AG04450 (cell line): Measurements from ENCODE around the gene ZFYVE28. TPM values are rescaled to one million over a fixed set of nuclear protein-coding genes. Genes with fewer than 3 reads are reported as not detected.

Experiments
- CTCF ChIA-PET: fragments of 300-600, 350-600 bp; formaldehyde crosslinking; extraction: SDS; loops from one replicate; lab custom pipeline; 2022; ENCODE audit warnings: antibody characterized with exemption, inconsistent platforms; lab: Charles Lee
- POLR2A ChIA-PET: fragments of 350-600 bp; formaldehyde crosslinking; extraction: SDS; loops from one replicate; lab custom pipeline; 2021; ENCODE audit warnings: antibody characterized with exemption, inconsistent platforms; lab: Yijun Ruan, JAX
- DNase-seq: peaks from one replicate; pipeline ENCODE4 v3.0.0-alpha.2; 2011; ENCODE audit warnings: low read depth, low spot score
- H3K27ac ChIP-seq: one replicate; pipeline ENCODE4 v1.5.1; 2012; ENCODE audit warnings: low read depth, low read length, control low read depth
- H3K27me3 ChIP-seq: one replicate; pipeline ENCODE4 v1.6.0; 2012; ENCODE audit warnings: low read length; ENCODE audit not compliant: control insufficient read depth, insufficient read depth
- H3K4me3 ChIP-seq: 2 replicates; pipeline ENCODE4 v1.5.1; 2011; ENCODE audit warnings: mild to moderate bottlenecking, low read depth, low read length, control low read depth
- H3K9me3 ChIP-seq: 2 replicates; pipeline ENCODE4 v1.5.1; 2012; ENCODE audit warnings: low read length; ENCODE audit not compliant: control insufficient read depth, insufficient read depth
- CTCF ChIP-seq: IDR thresholded peaks from 2 replicates; pipeline ENCODE4 v1.5.1; 2011; ENCODE audit warnings: low read depth, low read length, control low read depth, inconsistent platforms
- polyA plus RNA-seq: library from polyadenylated mRNA; depleted of rRNA; stranded (reverse); fragments of >200 nt; gene quantifications from 2 replicates; pipeline ENCODE4 v1.2.3, GENCODE V29; 2011

ZFYVE28 gene
- polyA plus RNA-seq, 1 experiment: 2.2 TPM

GRCh38 chr4:2393353-2394270, 24.8 kb downstream of the ZFYVE28 start:
- no peaks in the 10 kb centered on the region; the same call in 1 of the 2 replicates for H3K9me3 ChIP-seq
- ChIA-PET POLR2A (no interaction called here), CTCF (no interaction called here)
- no peak overlapping the region for H3K27ac ChIP-seq
- no peak overlapping the region for H3K4me3 ChIP-seq
- no peak for DNase-seq
- no peak for TF ChIP-seq CTCF
- H3K27me3 ChIP-seq: peaks cover 54% of the 10 kb centered on the region

- POLR2A ChIA-PET: interaction anchor here (0.7 kb wide), 1 partner anchor 129 kb away, joined by 3 read pairs; no protein-coding TSS in a partner anchor
- no peak for TF ChIP-seq CTCF
- DNase-seq: no peak
- Histone ChIP-seq H3K9me3 (no peaks in the 10 kb centered on the region; the same call in 1 of the 2 replicates), H3K27ac (no peak overlapping the region), H3K4me3 (no peak overlapping the region), H3K27me3 (peaks cover 65% of the 10 kb centered on the region)
- CTCF ChIA-PET: no interaction called here
Observed at GRCh38 chr4:2390784-2391421, 27.5 kb downstream of the ZFYVE28 start.

GRCh38 chr4:2390146-2390545, 28.3 kb downstream of the ZFYVE28 start:
- no peaks in the 10 kb centered on the region; the same call in 1 of the 2 replicates for H3K9me3 ChIP-seq

DNA sequence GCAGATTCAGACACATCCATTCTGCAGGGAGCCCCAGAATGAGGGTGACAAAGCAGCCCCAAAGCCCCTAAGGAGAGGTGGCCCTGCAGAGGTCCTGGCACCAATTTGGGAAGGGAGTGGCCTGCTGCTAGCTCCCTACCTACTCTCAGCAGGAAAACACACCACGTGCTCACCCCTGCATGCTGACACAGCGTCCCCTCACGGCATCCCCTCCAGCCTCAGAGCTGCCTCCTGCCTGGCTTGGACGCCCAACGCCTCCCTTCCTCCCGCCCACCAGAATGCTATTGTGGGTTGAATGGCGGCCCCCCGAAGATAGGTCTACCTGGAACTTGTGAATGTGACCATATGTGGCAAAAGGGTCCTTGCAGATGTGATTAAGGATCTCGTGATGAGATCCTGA, 28.8 kb downstream of the ZFYVE28 start:
- POLR2A ChIA-PET: no interaction called here

More at GRCh38 chr4:2390146-2390545, 28.3 kb downstream of the ZFYVE28 start:
- POLR2A ChIA-PET: no interaction called here
- Histone ChIP-seq H3K27me3 (peaks cover 65% of the 10 kb centered on the region), H3K4me3 (no peak overlapping the region), H3K27ac (no peak overlapping the region)
- no peak for DNase-seq
- TF ChIP-seq CTCF: no peak
- CTCF ChIA-PET: no interaction called here

More for the DNA sequence above, 28.8 kb downstream of the ZFYVE28 start:
- no peak for TF ChIP-seq CTCF
- H3K27me3 ChIP-seq: peaks cover 69% of the 10 kb centered on the region
- no peak for DNase-seq
- CTCF ChIA-PET: no interaction called here
- no peak overlapping the region for H3K4me3 ChIP-seq
- H3K27ac ChIP-seq: no peak overlapping the region
- no peaks in the 10 kb centered on the region; the same call in 1 of the 2 replicates for H3K9me3 ChIP-seq
